Measurements from ENCODE around the gene NFIC. TPM values are rescaled to one million over a fixed set of nuclear protein-coding genes. Genes with fewer than 3 reads are reported as not detected.

NFIC gene
- total and polyA plus RNA-seq, 2 experiments from 2014 or later = 7.8 to 20.9 TPM

- Histone ChIP-seq H3K4me1 (ENCODE audit: insufficient read depth) (no peaks in the 10 kb centered on the region), H3K27ac (no peak overlapping the region), H3K36me3 (replicated peaks; ENCODE audit: insufficient read depth, low read depth) (no peaks in the 10 kb centered on the region), H3K4me3 (no peak overlapping the region), H3K9me3 (ENCODE audit: low read depth) (no peaks in the 10 kb centered on the region), H3K79me2 (no peaks in the 10 kb centered on the region), H3K9me2 (replicated peaks; ENCODE audit: insufficient read depth) (no peaks in the 10 kb centered on the region), H3K27me3 (no peaks in the 10 kb centered on the region), H3K4me2 (no peak overlapping the region), H2AFZ (no peak overlapping the region), H4K20me1 (ENCODE audit: insufficient read depth, poor library complexity, severe bottlenecking) (no peaks in the 10 kb centered on the region)
- TF ChIP-seq EZH2phosphoT487 (IDR thresholded peaks at IDR 0.05; ENCODE audit: low read depth, severe bottlenecking, unreplicated experiment) = no peak
- WGBS (ENCODE audit: low lambda C conversion rate, missing lambda C conversion rate) = 80% methylated on average over 9 of the region's 29 CpGs
- DNase-seq (ENCODE audit: low spot score) = no peak
Measured at GRCh38 chr19:3320354-3320670, 46.1 kb upstream of the NFIC start.

DNA sequence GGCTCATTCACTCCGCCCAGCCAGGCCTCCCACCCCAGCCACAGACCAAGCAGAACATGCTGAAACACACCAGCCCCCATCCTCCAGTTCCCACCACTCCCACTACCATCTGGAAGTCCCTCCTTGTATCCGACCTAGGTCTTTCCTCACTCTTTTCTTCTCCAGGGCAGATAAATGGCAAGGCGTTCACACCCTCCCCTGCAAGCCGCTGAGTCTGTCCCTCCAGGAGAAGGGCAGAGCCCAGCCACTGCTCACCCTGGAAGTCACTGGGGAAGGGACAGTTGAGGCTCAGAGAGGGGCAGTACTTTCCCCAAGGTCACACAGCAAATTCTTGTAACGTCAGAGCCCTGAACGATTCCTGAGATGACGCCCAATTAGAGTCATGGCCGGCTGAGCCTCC, 45.5 kb upstream of the NFIC start:
- Histone ChIP-seq H3K9me3 (ENCODE audit: low read depth) (no peaks in the 10 kb centered on the region), H3K9me2 (replicated peaks; ENCODE audit: insufficient read depth) (no peaks in the 10 kb centered on the region), H3K4me1 (ENCODE audit: insufficient read depth) (no peaks in the 10 kb centered on the region), H2AFZ (no peak overlapping the region), H3K4me3 (no peak overlapping the region), H4K20me1 (ENCODE audit: insufficient read depth, poor library complexity, severe bottlenecking) (no peaks in the 10 kb centered on the region), H3K79me2 (no peaks in the 10 kb centered on the region), H3K4me2 (no peak overlapping the region), H3K27ac (no peak overlapping the region), H3K27me3 (no peaks in the 10 kb centered on the region), H3K36me3 (replicated peaks; ENCODE audit: insufficient read depth, low read depth) (no peaks in the 10 kb centered on the region)
- no peak for DNase-seq (ENCODE audit: low spot score)
- 74% methylated on average over 8 of the region's 8 CpGs for WGBS (ENCODE audit: low lambda C conversion rate, missing lambda C conversion rate)
- TF ChIP-seq EZH2 (IDR thresholded peaks at IDR 0.05; ENCODE audit: borderline replicate concordance) (no peak), EZH2phosphoT487 (IDR thresholded peaks at IDR 0.05; ENCODE audit: low read depth, severe bottlenecking, unreplicated experiment) (no peak), CTCF (IDR thresholded peaks at IDR 0.05; ENCODE audit: poor library complexity) (no peak)

GRCh38 chr19:3321696-3322095, 44.7 kb upstream of the NFIC start:
- Histone ChIP-seq H2AFZ (no peak overlapping the region), H3K27ac (no peak overlapping the region), H3K9me3 (ENCODE audit: low read depth) (no peaks in the 10 kb centered on the region), H3K4me3 (no peak overlapping the region), H4K20me1 (ENCODE audit: insufficient read depth, poor library complexity, severe bottlenecking) (no peaks in the 10 kb centered on the region), H3K4me1 (ENCODE audit: insufficient read depth) (no peaks in the 10 kb centered on the region), H3K9me2 (replicated peaks; ENCODE audit: insufficient read depth) (no peaks in the 10 kb centered on the region), H3K36me3 (replicated peaks; ENCODE audit: insufficient read depth, low read depth) (no peaks in the 10 kb centered on the region), H3K79me2 (no peaks in the 10 kb centered on the region), H3K4me2 (no peak overlapping the region), H3K27me3 (no peaks in the 10 kb centered on the region)
- no peak for DNase-seq (ENCODE audit: low spot score)
- 71% methylated on average over 6 of the region's 6 CpGs for WGBS (ENCODE audit: low lambda C conversion rate, missing lambda C conversion rate)
- no peak for TF ChIP-seq CTCF (IDR thresholded peaks at IDR 0.05; ENCODE audit: poor library complexity)
- TF ChIP-seq EZH2phosphoT487 (IDR thresholded peaks at IDR 0.05; ENCODE audit: low read depth, severe bottlenecking, unreplicated experiment) = no peak
- TF ChIP-seq EZH2 (IDR thresholded peaks at IDR 0.05; ENCODE audit: borderline replicate concordance) = no peak

- 76% methylated on average over 6 of the region's 6 CpGs for WGBS (ENCODE audit: low lambda C conversion rate, missing lambda C conversion rate)
Measured at GRCh38 chr19:3322199-3322978, 44.0 kb upstream of the NFIC start.

More at GRCh38 chr19:3322199-3322978, 44.0 kb upstream of the NFIC start:
- Histone ChIP-seq H3K27me3 (no peaks in the 10 kb centered on the region), H2AFZ (no peak overlapping the region), H3K4me2 (no peak overlapping the region), H3K36me3 (replicated peaks; ENCODE audit: insufficient read depth, low read depth) (no peaks in the 10 kb centered on the region), H3K9me3 (ENCODE audit: low read depth) (no peaks in the 10 kb centered on the region), H3K4me3 (no peak overlapping the region), H3K9me2 (replicated peaks; ENCODE audit: insufficient read depth) (no peaks in the 10 kb centered on the region), H4K20me1 (ENCODE audit: insufficient read depth, poor library complexity, severe bottlenecking) (no peaks in the 10 kb centered on the region), H3K4me1 (ENCODE audit: insufficient read depth) (no peaks in the 10 kb centered on the region), H3K27ac (no peak overlapping the region), H3K79me2 (no peaks in the 10 kb centered on the region)
- TF ChIP-seq EZH2 (IDR thresholded peaks at IDR 0.05; ENCODE audit: borderline replicate concordance) (no peak), EZH2phosphoT487 (IDR thresholded peaks at IDR 0.05; ENCODE audit: low read depth, severe bottlenecking, unreplicated experiment) (no peak), CTCF (IDR thresholded peaks at IDR 0.05; ENCODE audit: poor library complexity) (no peak)
- DNase-seq (ENCODE audit: low spot score) = no peak
